OCI-LY7 (cell line): ENCODE results near the gene TMEM51.

ENCODE experiments used
- EZH2phosphoT487 ChIP-seq: fragments of 200-600 bp; sonication (generic); IDR thresholded peaks from 2 replicates; pipeline ENCODE4 v1.6.1; 2018; ENCODE audit warnings: low read depth, borderline replicate concordance, mild to moderate bottlenecking, mixed run types, antibody characterized with exemption, low read length, moderate library complexity, mixed read lengths
- TF ChIP-seq, protein P1 (sequence below): fragments of 200-600 bp; sonication (generic); conservative IDR thresholded peaks from 2 replicates; pipeline ENCODE4 v1.5.1; 2014; ENCODE audit warnings: mild to moderate bottlenecking, antibody characterized with exemption, low read length, moderate library complexity, mixed read lengths

DNA sequence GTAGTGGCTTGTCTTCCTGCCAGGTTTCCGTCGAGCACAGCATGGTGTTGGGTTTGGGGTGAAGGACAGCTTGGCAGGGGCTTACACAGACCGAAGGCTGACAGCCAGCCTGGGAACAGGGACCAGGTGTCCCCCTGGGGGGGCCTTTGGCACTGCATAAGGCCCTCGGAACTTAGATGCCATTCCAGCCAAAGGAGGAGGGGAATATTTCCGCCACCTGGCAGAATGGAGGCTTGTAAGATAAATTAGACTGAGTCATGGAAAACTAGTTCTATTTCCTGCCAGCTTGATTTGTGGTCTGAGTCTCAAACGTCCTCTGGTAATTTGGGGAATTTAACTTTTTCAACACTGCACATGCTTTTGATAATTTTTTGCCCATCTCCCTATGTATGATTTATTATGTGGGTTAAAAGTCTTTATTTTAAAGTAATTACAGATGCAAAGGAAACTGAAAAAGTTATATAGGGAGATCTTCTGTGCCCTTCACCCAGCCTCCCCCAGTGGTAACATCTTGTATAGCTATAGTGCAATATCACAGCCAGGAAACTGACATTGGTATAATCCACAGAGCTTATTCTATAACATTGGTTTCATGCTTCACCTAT is 11.5 kb upstream of the TMEM51 start:
- TF ChIP-seq, protein P1, sequence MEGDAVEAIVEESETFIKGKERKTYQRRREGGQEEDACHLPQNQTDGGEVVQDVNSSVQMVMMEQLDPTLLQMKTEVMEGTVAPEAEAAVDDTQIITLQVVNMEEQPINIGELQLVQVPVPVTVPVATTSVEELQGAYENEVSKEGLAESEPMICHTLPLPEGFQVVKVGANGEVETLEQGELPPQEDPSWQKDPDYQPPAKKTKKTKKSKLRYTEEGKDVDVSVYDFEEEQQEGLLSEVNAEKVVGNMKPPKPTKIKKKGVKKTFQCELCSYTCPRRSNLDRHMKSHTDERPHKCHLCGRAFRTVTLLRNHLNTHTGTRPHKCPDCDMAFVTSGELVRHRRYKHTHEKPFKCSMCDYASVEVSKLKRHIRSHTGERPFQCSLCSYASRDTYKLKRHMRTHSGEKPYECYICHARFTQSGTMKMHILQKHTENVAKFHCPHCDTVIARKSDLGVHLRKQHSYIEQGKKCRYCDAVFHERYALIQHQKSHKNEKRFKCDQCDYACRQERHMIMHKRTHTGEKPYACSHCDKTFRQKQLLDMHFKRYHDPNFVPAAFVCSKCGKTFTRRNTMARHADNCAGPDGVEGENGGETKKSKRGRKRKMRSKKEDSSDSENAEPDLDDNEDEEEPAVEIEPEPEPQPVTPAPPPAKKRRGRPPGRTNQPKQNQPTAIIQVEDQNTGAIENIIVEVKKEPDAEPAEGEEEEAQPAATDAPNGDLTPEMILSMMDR, result no peak
- TF ChIP-seq EZH2phosphoT487, result no peak
